GM21360 (cell line): ENCODE data around the gene CDT1.
"Not testable (repeated sequence)": the region's sequence is repeated elsewhere in the genome, so short reads cannot be mapped to it uniquely, and the experiment has no call there.

ENCODE experiments used
- ATAC-seq: cut with Tn5 transposase; IDR thresholded peaks from one replicate; pipeline ENCODE4 v1.9.1; 2021; ENCODE audit warnings: mild to moderate bottlenecking, moderate library complexity; ENCODE audit not compliant: unreplicated experiment

CDT1 gene

GRCh38 chr16:88782454-88783390, 20.9 kb upstream of the CDT1 start:
- ATAC-seq, result no peak

DNA sequence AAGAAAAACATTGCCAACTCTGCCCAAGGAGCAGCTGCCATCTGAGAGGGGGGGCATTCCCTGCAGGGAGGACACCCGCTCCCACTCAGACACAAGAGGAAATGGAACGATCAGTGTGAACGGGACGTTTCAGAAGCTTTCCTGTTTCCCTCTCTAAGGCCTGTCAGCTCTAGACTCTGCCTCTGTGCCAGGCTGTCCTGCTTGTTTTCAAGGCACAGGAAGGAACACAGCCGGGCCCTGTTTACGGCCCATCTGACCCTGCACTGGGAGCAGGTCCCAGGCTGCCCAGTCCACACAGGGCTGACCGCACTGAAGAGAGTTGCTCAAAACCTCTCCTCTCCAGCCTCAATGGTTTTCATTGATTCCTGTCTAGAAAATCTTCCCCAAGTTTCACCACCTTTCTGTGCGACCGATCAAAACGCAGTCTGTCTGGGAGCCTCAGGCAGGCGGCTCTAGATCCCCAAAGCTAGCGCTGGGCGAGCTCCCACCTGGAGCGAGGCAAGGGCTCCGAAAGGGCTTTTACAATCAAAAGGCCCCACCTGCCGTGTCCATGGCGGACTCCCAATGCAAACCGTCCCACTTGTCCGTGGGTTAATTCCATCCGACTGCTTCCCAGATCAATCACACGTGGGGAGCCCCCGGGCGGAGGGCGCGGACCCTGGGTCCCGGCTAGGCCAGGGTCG, 20.1 kb upstream of the CDT1 start:
- ATAC-seq, result no peak

DNA sequence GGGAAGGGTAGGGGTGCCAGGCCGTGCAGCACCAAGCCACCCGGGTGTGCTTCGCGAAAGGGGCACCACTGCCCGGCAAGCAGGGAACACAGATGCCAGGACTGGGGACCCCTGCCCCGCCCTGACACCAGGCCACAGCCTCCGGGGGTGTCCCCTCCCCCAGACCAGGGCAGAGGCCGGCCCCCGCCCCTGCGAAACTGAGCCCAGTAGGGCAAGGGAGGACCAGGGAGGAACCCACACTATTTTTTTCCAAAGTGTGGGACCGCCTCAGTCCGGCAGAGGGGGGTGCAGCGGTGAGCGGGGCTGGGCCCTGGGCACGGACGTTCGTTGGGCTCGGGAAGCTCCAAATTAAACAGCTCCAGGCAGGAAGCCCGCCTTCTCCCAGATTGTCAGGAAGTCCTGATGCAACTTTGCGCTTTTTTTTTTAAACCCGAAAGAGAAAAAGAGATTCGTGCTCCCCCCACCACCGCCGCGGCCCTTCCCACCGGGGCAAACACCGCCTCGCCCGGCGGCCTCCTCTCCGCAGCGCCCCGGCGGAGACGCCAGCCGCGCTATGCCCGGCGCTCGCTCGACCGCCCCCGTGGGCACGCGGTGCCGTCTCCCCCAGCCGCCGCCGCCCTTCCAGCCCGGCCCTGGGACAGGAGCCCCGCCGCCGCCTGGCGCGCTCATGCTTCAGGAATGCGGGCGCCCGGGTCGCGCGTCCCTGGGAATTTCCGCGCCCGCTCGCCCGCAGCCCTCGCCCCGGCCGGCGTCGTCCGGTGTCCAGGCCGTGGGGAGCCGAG, 19.3 kb upstream of the CDT1 start:
- ATAC-seq, result no peak

DNA sequence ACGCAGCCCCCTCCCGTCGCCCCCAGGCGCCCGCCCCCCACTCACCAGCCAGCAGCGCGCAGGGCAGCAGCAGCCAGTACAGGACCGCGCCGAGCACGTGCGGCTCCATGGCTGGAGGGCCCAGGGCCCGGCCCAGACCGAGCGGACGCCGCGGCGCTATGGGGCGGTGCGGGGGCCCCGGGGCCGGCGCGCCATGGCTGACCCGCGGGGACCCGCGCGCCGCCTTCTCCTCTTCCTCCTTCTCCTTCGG, 18.8 kb upstream of the CDT1 start:
- no peak for ATAC-seq

GRCh38 chr16:88785106-88785924, 18.3 kb upstream of the CDT1 start, which contains the start of gene PIEZO1:
PIEZO1 (minus strand) TSS chr16:88785220; CDS start chr16:88784964, 256 bp downstream.
- ATAC-seq, result no peak

DNA sequence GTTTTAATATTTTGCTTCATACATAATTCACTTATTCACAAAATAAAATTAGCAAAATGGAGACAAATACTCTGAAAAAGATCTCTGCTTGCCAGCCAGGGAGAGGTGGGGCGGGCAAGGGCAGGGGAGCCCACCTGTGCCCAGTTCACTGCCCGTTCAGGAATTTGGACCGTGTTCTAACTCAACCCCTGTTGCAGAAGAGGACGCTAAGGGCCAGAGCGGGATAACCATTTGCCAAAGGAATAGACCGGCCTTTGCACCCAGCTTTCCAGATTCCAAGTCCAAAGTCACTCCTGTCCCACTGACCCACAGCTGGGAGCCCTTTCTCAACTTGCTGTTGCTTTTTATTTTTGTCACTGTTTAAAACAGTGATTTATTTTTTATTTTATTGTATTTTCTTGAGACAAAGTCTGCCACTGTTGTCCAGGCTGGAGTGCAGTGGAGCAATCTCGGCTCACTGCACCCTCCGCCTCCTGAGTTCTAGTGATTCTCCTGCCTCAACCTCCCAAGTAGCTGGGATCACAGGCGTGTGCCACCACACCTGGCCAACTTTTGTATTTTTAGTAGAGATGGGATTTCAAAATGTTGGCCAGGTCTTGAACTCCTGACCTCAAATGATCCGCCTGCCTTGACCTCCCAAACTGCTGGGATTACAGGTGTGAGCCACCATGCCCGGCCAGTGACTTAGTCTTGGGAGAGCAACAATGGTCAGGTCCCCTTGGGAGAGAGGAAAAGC, 15.8 kb upstream of the CDT1 start:
- no peak for ATAC-seq

DNA sequence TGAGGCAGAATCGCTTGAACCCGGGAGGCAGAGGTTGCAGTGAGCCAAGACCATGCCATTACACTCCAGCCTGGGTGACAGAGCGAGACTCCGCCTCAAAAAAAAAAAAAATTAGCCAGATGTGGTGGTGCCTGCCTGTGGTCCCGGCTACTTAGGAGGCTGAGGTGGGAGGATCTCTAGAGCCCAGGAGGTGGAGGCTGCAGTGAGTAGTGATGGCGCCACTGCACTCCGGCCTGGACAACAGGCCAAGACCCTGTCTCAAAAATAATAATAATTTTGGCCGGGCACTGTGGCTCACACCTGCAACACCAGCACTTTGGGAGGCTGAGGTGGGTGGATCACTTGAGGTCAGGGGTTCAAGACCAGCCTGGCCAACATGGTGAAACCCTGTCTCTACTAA, 14.8 kb upstream of the CDT1 start:
- ATAC-seq, result not testable (repeated sequence)

DNA sequence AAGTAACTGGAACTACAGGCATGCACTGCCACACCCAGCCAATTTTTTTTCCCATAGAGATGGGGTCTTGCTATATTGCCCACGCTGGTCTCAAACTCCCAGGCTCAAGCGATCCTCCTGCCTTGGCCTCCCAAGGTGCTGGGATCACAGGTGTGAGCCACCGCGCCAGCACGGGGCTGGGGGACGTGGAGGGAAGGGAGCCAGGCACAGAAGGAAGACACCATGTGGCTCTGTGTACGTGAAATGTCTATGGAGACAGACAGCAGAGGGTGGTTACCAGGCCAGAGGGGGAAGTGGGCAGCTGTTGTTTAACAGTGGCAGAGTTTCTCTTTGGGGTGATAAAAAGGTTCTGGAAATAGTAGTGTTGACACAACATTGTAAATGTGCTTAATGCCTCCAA, 14.0 kb upstream of the CDT1 start:
- no peak for ATAC-seq

- ATAC-seq, result no peak
Observed at GRCh38 chr16:88790312-88791211, 13.0 kb upstream of the CDT1 start.

- no peak for ATAC-seq
Observed at GRCh38 chr16:88792078-88792550, 11.5 kb upstream of the CDT1 start.

DNA sequence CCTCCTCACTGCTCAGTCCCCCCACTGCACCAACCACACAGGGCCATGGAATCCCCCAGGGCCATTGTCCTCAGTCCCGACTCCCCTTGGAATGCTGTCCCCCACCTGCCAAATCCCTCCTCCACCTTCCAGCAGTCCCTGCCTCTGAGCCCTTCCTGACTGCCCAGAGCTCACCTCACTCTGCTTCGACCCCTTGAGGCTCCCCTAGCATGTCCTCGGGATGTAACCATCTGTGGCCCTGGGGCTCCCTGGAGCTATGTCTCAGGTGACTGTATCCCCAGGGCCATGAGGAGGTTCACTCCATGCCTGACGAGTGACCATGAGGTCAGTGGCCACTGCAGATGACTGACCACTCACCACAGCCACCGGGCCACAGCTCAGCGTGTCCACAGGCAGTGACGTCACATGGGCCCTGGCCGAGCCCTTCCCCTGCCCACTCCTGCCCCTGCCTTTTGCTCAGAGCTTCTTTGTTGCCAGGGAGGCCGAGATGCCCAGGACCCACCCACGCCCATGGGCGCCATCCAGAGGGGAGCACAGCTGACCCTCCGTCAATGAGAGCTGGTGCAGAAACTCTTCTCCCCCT, 10.8 kb upstream of the CDT1 start:
- no peak for ATAC-seq

GRCh38 chr16:88793251-88793954, 10.2 kb upstream of the CDT1 start:
- ATAC-seq, result no peak

GRCh38 chr16:88796278-88796677, 7.3 kb upstream of the CDT1 start:
- ATAC-seq, result no peak

- ATAC-seq, result no peak
Observed at GRCh38 chr16:88798073-88798472, 5.5 kb upstream of the CDT1 start.

DNA sequence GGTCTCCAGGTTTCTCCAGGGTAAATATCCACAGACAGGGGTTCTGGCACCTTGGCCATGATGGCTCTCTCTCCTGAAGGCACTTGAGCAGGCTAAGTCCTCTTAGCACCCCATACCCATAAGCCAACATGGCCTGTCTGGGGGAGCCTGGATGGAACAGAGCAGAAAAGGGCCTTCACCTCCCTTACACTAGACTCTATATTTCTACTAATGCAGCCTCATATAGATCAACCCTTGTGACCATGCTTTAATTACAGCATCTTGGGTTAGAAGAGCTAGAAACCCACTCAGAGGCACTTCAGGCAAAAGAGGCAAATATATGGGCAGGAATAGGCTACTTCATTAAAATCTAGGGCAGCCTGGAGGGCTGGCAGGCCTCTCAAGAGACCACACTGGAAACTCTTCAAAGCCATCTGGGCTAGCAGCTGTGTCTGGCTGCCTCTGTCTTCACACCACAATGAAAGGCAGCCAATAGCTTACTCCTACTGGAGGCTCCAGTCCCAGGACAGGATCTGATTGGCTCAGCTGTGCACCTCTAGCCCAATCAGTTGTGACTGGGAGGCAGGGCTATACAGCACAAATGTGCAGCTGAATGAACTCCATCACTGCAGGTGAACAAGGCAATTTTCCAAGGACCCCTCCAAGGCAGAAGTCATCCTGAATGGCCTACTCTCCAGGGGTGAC, 4.7 kb upstream of the CDT1 start:
- no peak for ATAC-seq

GRCh38 chr16:88799569-88800276, 3.9 kb upstream of the CDT1 start:
- no peak for ATAC-seq

DNA sequence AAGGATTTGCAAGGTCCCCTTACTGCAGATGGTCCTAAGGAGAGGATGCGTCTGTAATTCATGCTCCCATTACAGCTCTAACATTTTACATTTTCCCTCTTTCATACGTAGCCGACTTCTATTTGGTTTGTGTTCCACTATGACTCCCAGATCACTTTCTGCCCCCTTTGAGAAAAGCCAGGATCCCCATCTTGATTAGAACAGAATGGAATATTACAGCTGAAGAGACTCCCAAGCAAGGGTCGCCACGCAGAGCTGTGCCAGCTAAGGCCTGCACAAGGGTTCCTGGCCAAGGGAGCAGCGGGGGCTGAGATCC, 3.4 kb upstream of the CDT1 start:
- ATAC-seq, result no peak
